ENCODE data around the gene ETHE1. TPM values are rescaled to one million over a fixed set of nuclear protein-coding genes. Genes with fewer than 3 reads are reported as not detected.

ETHE1 gene
- total and polyA plus RNA-seq, 7 donors, result 13.0 to 22.8 (median 18.5) TPM

GRCh38 chr19:43468354-43469159 is 58.4 kb downstream of the ETHE1 start:
- intact Hi-C loops (cut with DNase I), result loop anchor here in 1 of 2 donors (5.0 kb wide), 1 partner anchor 34 kb away; the partner anchor contains the start of gene PHLDB3
- TF ChIP-seq, protein P1, sequence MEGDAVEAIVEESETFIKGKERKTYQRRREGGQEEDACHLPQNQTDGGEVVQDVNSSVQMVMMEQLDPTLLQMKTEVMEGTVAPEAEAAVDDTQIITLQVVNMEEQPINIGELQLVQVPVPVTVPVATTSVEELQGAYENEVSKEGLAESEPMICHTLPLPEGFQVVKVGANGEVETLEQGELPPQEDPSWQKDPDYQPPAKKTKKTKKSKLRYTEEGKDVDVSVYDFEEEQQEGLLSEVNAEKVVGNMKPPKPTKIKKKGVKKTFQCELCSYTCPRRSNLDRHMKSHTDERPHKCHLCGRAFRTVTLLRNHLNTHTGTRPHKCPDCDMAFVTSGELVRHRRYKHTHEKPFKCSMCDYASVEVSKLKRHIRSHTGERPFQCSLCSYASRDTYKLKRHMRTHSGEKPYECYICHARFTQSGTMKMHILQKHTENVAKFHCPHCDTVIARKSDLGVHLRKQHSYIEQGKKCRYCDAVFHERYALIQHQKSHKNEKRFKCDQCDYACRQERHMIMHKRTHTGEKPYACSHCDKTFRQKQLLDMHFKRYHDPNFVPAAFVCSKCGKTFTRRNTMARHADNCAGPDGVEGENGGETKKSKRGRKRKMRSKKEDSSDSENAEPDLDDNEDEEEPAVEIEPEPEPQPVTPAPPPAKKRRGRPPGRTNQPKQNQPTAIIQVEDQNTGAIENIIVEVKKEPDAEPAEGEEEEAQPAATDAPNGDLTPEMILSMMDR (IDR thresholded peaks at IDR 0.05), result no peak
- WGBS, 3 donors, result 90 to 97% (median 94%) methylated on average over 4 of the region's 4 CpGs
- no peak overlapping the region for H3K27ac ChIP-seq
- no peak for ATAC-seq
- no peaks in the 10 kb centered on the region for H3K36me3 ChIP-seq (ENCODE audit: insufficient read depth in 1 of 2, low read depth in 1 of 2)
- DNase-seq, result no peak
- H3K27me3 ChIP-seq (ENCODE audit: insufficient read depth in 3 of 3, low read length in 2 of 3), result peaks cover 0 to 17% (median 9%) of the 10 kb centered on the region in 3 donors
- H3K9me3 ChIP-seq, result no peaks in the 10 kb centered on the region
- no peak overlapping the region for H3K4me3 ChIP-seq
- H3K4me1 ChIP-seq, result no peaks in the 10 kb centered on the region

GRCh38 chr19:43467730-43468129 is 59.3 kb downstream of the ETHE1 start:
- TF ChIP-seq, protein P1 (IDR thresholded peaks at IDR 0.05), result no peak
- whole genome bisulfite sequencing, 3 donors, result 87 to 94% (median 91%) methylated on average over 4 of the region's 4 CpGs
- H3K9me3 ChIP-seq, result no peaks in the 10 kb centered on the region
- DNase-seq (no peak), ATAC-seq (no peak)
- H3K27me3 ChIP-seq (ENCODE audit: insufficient read depth in 3 of 3, low read length in 2 of 3), result peaks cover 0 to 17% (median 9%) of the 10 kb centered on the region in 3 donors
- no peak overlapping the region for H3K4me3 ChIP-seq
- H3K27ac ChIP-seq, result no peak overlapping the region
- peaks cover 3% of the 10 kb centered on the region for H3K4me1 ChIP-seq
- H3K36me3 ChIP-seq (ENCODE audit: insufficient read depth in 1 of 2, low read depth in 1 of 2), result no peaks in the 10 kb centered on the region
- intact Hi-C loops (cut with DNase I), result loop anchor here in 1 of 2 donors (5.0 kb wide), 1 partner anchor 35 kb away; the partner anchor contains the start of gene PHLDB3

DNA sequence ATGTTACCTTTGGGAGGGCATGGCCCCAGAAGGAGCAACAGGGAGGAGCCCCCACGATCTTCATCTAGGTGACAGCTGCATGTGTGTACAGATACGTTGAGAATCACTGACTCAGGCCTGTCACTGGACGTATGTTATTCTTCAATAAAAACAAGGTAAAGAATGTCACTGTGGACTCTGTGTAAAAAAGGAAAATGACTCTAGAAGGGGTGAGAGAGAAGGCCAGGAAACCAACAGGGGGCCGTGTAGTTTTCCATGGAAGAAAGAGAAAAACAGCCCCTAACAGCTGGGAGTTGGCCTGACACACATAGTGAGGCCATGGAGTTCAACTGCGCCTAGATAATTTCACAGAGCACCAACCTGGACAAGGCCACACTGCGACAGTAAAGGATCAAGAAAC is 59.7 kb downstream of the ETHE1 start:
- WGBS, 3 donors, result 82 to 86% (median 83%) methylated on average over 6 of the region's 6 CpGs
- no peak overlapping the region for H3K4me3 ChIP-seq
- ATAC-seq (no peak), DNase-seq (no peak)
- H3K4me1 ChIP-seq, result peaks cover 3% of the 10 kb centered on the region
- TF ChIP-seq, protein P1 (IDR thresholded peaks at IDR 0.05), result no peak
- intact Hi-C loops (cut with DNase I), result loop anchor here in 1 of 2 donors (5.0 kb wide), 1 partner anchor 35 kb away; the partner anchor contains the start of gene PHLDB3
- H3K9me3 ChIP-seq, result no peaks in the 10 kb centered on the region
- peaks cover 0 to 17% (median 9%) of the 10 kb centered on the region in 3 donors for H3K27me3 ChIP-seq (ENCODE audit: insufficient read depth in 3 of 3, low read length in 2 of 3)
- no peaks in the 10 kb centered on the region for H3K36me3 ChIP-seq (ENCODE audit: insufficient read depth in 1 of 2, low read depth in 1 of 2)
- no peak overlapping the region for H3K27ac ChIP-seq

DNA sequence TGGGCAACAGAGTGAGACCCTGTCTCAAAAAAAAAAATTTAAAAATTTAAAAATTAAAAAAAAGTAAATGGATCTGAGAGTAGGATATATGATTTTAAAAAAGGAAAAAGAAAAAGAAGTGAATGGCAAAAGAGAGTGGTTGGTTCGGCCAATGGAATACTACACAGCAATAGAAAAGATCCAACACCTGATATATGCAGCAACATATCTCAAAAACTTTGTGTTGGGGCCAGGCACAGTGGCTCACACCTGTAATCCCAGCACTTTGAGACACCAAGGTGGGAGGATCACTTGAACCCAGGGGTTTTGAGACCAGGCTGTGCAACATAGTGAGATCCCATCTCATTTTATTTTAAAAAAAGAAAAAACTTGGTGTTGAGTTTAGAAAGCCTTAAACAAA is 60.2 kb downstream of the ETHE1 start:
- Histone ChIP-seq H3K9me3 (no peaks in the 10 kb centered on the region), H3K36me3 (ENCODE audit: insufficient read depth in 1 of 2, low read depth in 1 of 2) (no peaks in the 10 kb centered on the region), H3K4me3 (no peak overlapping the region), H3K27me3 (ENCODE audit: insufficient read depth in 3 of 3, low read length in 2 of 3) (peaks cover 0 to 17% (median 9%) of the 10 kb centered on the region in 3 donors), H3K27ac (no peak overlapping the region), H3K4me1 (peaks cover 3% of the 10 kb centered on the region)
- WGBS, 3 donors, result 86 to 100% (median 100%) methylated on average over 1 of the region's 1 CpG
- intact Hi-C loops (cut with DNase I), result loop anchor here in 1 of 2 donors (5.0 kb wide), 1 partner anchor 36 kb away; the partner anchor contains the start of gene PHLDB3
- DNase-seq (no peak), ATAC-seq (no peak)
- TF ChIP-seq, protein P1 (IDR thresholded peaks at IDR 0.05), result no peak
